ENCODE results near the gene EXOC6B.

Gene EXOC6B

GRCh38 chr2:72399879-72400278 lies 426.0 kb downstream of the EXOC6B start:
- in situ Hi-C loops (cut with MboI; ENCODE audit: low sequenced_read_pairs): no loop called here
- Histone ChIP-seq H3K4me3 (no peak overlapping the region), H3K4me1 (peaks cover 3% of the 10 kb centered on the region; the same call in 1 of the 2 replicates), H3K9me3 (no peaks in the 10 kb centered on the region), H3K27me3 (ENCODE audit: low read depth) (no peaks in the 10 kb centered on the region), H3K36me3 (replicated peaks) (no peaks in the 10 kb centered on the region)
- no peak for DNase-seq (ENCODE audit: low spot score in 2 of 2)

GRCh38 chr2:72395096-72395495 lies 430.7 kb downstream of the EXOC6B start:
- in situ Hi-C loops (cut with MboI; ENCODE audit: low sequenced_read_pairs): no loop called here
- no peak for DNase-seq (ENCODE audit: low spot score in 2 of 2)
- no peaks in the 10 kb centered on the region for H3K27me3 ChIP-seq (ENCODE audit: low read depth)

GRCh38 chr2:72394541-72395070 lies 431.2 kb downstream of the EXOC6B start:
- Histone ChIP-seq H3K4me1 (peaks cover 3% of the 10 kb centered on the region; the same call in 1 of the 2 replicates), H3K36me3 (replicated peaks) (no peaks in the 10 kb centered on the region), H3K27me3 (ENCODE audit: low read depth) (no peaks in the 10 kb centered on the region), H3K4me3 (no peak overlapping the region), H3K9me3 (no peaks in the 10 kb centered on the region)
- in situ Hi-C loops (cut with MboI; ENCODE audit: low sequenced_read_pairs): no loop called here
- DNase-seq (ENCODE audit: low spot score in 2 of 2): peak in 1 of 2 experiments; percentile 10

More at GRCh38 chr2:72395096-72395495, 430.7 kb downstream of the EXOC6B start:
- H3K4me1 ChIP-seq: peaks cover 3% of the 10 kb centered on the region; the same call in 1 of the 2 replicates
- H3K4me3 ChIP-seq: no peak overlapping the region
- H3K36me3 ChIP-seq (replicated peaks): no peaks in the 10 kb centered on the region
- H3K9me3 ChIP-seq: no peaks in the 10 kb centered on the region

- Histone ChIP-seq H3K27me3 (ENCODE audit: low read depth) (no peaks in the 10 kb centered on the region), H3K36me3 (replicated peaks) (no peaks in the 10 kb centered on the region), H3K4me3 (no peak overlapping the region), H3K4me1 (no peaks in the 10 kb centered on the region), H3K9me3 (peaks cover 5% of the 10 kb centered on the region; the same call in 1 of the 2 replicates)
- no peak for DNase-seq (ENCODE audit: low spot score in 2 of 2)
- in situ Hi-C loops (cut with MboI; ENCODE audit: low sequenced_read_pairs): no loop called here
Measured at GRCh38 chr2:72389447-72389846, 436.4 kb downstream of the EXOC6B start.

- in situ Hi-C loops (cut with MboI; ENCODE audit: low sequenced_read_pairs): no loop called here
- Histone ChIP-seq H3K9me3 (peaks cover 5% of the 10 kb centered on the region; the same call in 1 of the 2 replicates), H3K4me1 (no peaks in the 10 kb centered on the region), H3K27me3 (ENCODE audit: low read depth) (no peaks in the 10 kb centered on the region), H3K4me3 (no peak overlapping the region), H3K36me3 (replicated peaks) (no peaks in the 10 kb centered on the region)
- no peak for DNase-seq (ENCODE audit: low spot score in 2 of 2)
Measured at GRCh38 chr2:72388263-72388662, 437.6 kb downstream of the EXOC6B start.

GRCh38 chr2:72386288-72386687 lies 439.5 kb downstream of the EXOC6B start:
- no peaks in the 10 kb centered on the region for H3K36me3 ChIP-seq (replicated peaks)
- no peaks in the 10 kb centered on the region for H3K27me3 ChIP-seq (ENCODE audit: low read depth)
- no peaks in the 10 kb centered on the region for H3K4me1 ChIP-seq
- H3K9me3 ChIP-seq: peaks cover 5% of the 10 kb centered on the region; the same call in 1 of the 2 replicates
- in situ Hi-C loops (cut with MboI; ENCODE audit: low sequenced_read_pairs): no loop called here
- H3K4me3 ChIP-seq: no peak overlapping the region
- no peak for DNase-seq (ENCODE audit: low spot score in 2 of 2)

GRCh38 chr2:72378753-72379348 lies 447.0 kb downstream of the EXOC6B start:
- Histone ChIP-seq H3K4me1 (peaks cover 5% of the 10 kb centered on the region), H3K27me3 (ENCODE audit: low read depth) (no peaks in the 10 kb centered on the region), H3K4me3 (no peak overlapping the region), H3K9me3 (no peaks in the 10 kb centered on the region), H3K36me3 (replicated peaks) (no peaks in the 10 kb centered on the region)
- in situ Hi-C loops (cut with MboI; ENCODE audit: low sequenced_read_pairs): no loop called here
- DNase-seq (ENCODE audit: low spot score in 2 of 2): peak in 1 of 2 experiments; percentile 42

- H3K27me3 ChIP-seq (ENCODE audit: low read depth): no peaks in the 10 kb centered on the region
- no peaks in the 10 kb centered on the region for H3K36me3 ChIP-seq (replicated peaks)
- peak in 1 of 2 experiments; percentile 41 for DNase-seq (ENCODE audit: low spot score in 2 of 2)
- no peaks in the 10 kb centered on the region for H3K9me3 ChIP-seq
- no peak overlapping the region for H3K4me3 ChIP-seq
- no peaks in the 10 kb centered on the region for H3K4me1 ChIP-seq
- in situ Hi-C loops (cut with MboI; ENCODE audit: low sequenced_read_pairs): no loop called here
Measured at GRCh38 chr2:72367530-72368225, 458.2 kb downstream of the EXOC6B start.

GRCh38 chr2:72363406-72363805 lies 462.4 kb downstream of the EXOC6B start:
- H3K9me3 ChIP-seq: no peaks in the 10 kb centered on the region
- H3K4me1 ChIP-seq: no peaks in the 10 kb centered on the region
- H3K4me3 ChIP-seq: no peak overlapping the region
- no peaks in the 10 kb centered on the region for H3K27me3 ChIP-seq (ENCODE audit: low read depth)
- no peak for DNase-seq (ENCODE audit: low spot score in 2 of 2)
- H3K36me3 ChIP-seq (replicated peaks): no peaks in the 10 kb centered on the region
- in situ Hi-C loops (cut with MboI; ENCODE audit: low sequenced_read_pairs): no loop called here

GRCh38 chr2:72362733-72363132 lies 463.1 kb downstream of the EXOC6B start:
- H3K27me3 ChIP-seq (ENCODE audit: low read depth): no peaks in the 10 kb centered on the region
- no peaks in the 10 kb centered on the region for H3K4me1 ChIP-seq
- in situ Hi-C loops (cut with MboI; ENCODE audit: low sequenced_read_pairs): no loop called here
- no peaks in the 10 kb centered on the region for H3K9me3 ChIP-seq
- no peak for DNase-seq (ENCODE audit: low spot score in 2 of 2)
- no peak overlapping the region for H3K4me3 ChIP-seq
- H3K36me3 ChIP-seq (replicated peaks): no peaks in the 10 kb centered on the region

GRCh38 chr2:72361521-72361920 lies 464.3 kb downstream of the EXOC6B start:
- Histone ChIP-seq H3K4me3 (no peak overlapping the region), H3K4me1 (no peaks in the 10 kb centered on the region), H3K9me3 (no peaks in the 10 kb centered on the region), H3K27me3 (ENCODE audit: low read depth) (no peaks in the 10 kb centered on the region), H3K36me3 (replicated peaks) (no peaks in the 10 kb centered on the region)
- in situ Hi-C loops (cut with MboI; ENCODE audit: low sequenced_read_pairs): no loop called here
- DNase-seq (ENCODE audit: low spot score in 2 of 2): no peak

- no peaks in the 10 kb centered on the region for H3K4me1 ChIP-seq
- in situ Hi-C loops (cut with MboI; ENCODE audit: low sequenced_read_pairs): no loop called here
- DNase-seq (ENCODE audit: low spot score in 2 of 2): no peak
- H3K36me3 ChIP-seq (replicated peaks): no peaks in the 10 kb centered on the region
- no peak overlapping the region for H3K4me3 ChIP-seq
- no peaks in the 10 kb centered on the region for H3K27me3 ChIP-seq (ENCODE audit: low read depth)
- no peaks in the 10 kb centered on the region for H3K9me3 ChIP-seq
Measured at GRCh38 chr2:72361042-72361441, 464.8 kb downstream of the EXOC6B start.

- in situ Hi-C loops (cut with MboI; ENCODE audit: low sequenced_read_pairs): no loop called here
Measured at GRCh38 chr2:72350852-72351251, 475.0 kb downstream of the EXOC6B start.

GRCh38 chr2:72349016-72349415 lies 476.8 kb downstream of the EXOC6B start:
- in situ Hi-C loops (cut with MboI; ENCODE audit: low sequenced_read_pairs): no loop called here
- H3K4me1 ChIP-seq: no peaks in the 10 kb centered on the region
- H3K27me3 ChIP-seq (ENCODE audit: low read depth): no peaks in the 10 kb centered on the region
- DNase-seq (ENCODE audit: low spot score in 2 of 2): no peak
- no peak overlapping the region for H3K4me3 ChIP-seq
- H3K9me3 ChIP-seq: no peaks in the 10 kb centered on the region
- no peaks in the 10 kb centered on the region for H3K36me3 ChIP-seq (replicated peaks)

More at GRCh38 chr2:72350852-72351251, 475.0 kb downstream of the EXOC6B start:
- DNase-seq (ENCODE audit: low spot score in 2 of 2): no peak
- Histone ChIP-seq H3K36me3 (replicated peaks) (no peaks in the 10 kb centered on the region), H3K4me3 (no peak overlapping the region), H3K9me3 (no peaks in the 10 kb centered on the region), H3K4me1 (no peaks in the 10 kb centered on the region), H3K27me3 (ENCODE audit: low read depth) (no peaks in the 10 kb centered on the region)

Measured in HAP-1 (cell line).